ENCODE results near the gene TRIP10. TPM values are rescaled to one million over a fixed set of nuclear protein-coding genes. Genes with fewer than 3 reads are reported as not detected.

TRIP10 gene
- total RNA-seq, 2 donors from 2014 or later = 37.0 to 74.2 TPM

DNA sequence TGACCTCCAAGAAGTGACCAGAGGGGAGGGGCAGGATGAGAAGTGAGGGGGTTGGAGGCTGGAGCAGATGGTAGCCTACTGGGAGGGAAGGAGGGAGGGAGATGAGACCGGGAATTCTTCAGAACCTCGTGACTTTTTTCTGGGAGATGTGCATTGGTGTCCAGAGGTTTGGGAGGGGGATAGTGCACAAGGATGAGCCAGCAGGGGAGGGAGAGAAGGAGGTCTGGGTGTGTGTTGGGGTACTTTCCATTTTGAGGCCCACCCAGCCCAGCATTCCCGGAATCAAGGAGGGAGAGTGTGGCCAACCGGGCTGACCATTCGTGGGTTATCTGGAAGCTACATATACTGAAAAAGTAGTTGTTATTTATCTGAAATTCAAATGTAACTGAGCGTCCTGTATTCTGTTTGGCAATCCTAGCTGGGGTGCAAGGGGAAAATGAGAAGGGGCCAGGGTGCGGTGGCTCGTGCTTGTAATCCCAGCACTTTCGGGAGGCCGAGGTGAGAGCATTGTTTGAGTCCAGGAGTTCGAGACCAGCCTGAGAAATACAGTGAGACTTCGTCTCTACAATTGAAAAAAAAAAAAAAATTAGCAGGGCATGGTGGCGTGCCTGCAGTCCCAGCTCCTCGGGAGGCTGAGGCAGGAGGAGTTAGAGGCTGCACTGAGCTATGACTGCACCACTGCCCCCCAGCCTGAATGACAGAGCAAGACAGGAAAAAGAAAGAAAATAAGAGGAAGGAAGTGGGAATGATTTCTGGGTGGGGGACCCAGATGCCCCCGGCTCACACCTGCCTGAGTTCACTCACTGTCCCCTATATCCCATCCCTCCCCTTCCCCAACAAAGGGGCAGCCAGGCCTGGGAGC lies 14.6 kb upstream of the TRIP10 start:
- TF ChIP-seq POLR2AphosphoS5 (IDR thresholded peaks at IDR 0.05) = no peak
- TF ChIP-seq POLR2A (IDR thresholded peaks at IDR 0.05) = no peak
- TF ChIP-seq, protein P1, sequence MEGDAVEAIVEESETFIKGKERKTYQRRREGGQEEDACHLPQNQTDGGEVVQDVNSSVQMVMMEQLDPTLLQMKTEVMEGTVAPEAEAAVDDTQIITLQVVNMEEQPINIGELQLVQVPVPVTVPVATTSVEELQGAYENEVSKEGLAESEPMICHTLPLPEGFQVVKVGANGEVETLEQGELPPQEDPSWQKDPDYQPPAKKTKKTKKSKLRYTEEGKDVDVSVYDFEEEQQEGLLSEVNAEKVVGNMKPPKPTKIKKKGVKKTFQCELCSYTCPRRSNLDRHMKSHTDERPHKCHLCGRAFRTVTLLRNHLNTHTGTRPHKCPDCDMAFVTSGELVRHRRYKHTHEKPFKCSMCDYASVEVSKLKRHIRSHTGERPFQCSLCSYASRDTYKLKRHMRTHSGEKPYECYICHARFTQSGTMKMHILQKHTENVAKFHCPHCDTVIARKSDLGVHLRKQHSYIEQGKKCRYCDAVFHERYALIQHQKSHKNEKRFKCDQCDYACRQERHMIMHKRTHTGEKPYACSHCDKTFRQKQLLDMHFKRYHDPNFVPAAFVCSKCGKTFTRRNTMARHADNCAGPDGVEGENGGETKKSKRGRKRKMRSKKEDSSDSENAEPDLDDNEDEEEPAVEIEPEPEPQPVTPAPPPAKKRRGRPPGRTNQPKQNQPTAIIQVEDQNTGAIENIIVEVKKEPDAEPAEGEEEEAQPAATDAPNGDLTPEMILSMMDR (IDR thresholded peaks at IDR 0.05) = no peak
- no peak for DNase-seq (ENCODE audit: low spot score)
- no peaks in the 10 kb centered on the region for H3K27me3 ChIP-seq (replicated peaks; ENCODE audit: insufficient read depth)
- no peak overlapping the region for H3K27ac ChIP-seq
- intact Hi-C loops (cut with DNase I) = no loop called here
- no peaks in the 10 kb centered on the region for H3K36me3 ChIP-seq
- no peaks in the 10 kb centered on the region for H3K4me1 ChIP-seq (replicated peaks)
- no peak overlapping the region for H3K4me3 ChIP-seq
- no peaks in the 10 kb centered on the region for H3K9me3 ChIP-seq
- WGBS = 71% methylated on average over 15 of the region's 15 CpGs

DNA sequence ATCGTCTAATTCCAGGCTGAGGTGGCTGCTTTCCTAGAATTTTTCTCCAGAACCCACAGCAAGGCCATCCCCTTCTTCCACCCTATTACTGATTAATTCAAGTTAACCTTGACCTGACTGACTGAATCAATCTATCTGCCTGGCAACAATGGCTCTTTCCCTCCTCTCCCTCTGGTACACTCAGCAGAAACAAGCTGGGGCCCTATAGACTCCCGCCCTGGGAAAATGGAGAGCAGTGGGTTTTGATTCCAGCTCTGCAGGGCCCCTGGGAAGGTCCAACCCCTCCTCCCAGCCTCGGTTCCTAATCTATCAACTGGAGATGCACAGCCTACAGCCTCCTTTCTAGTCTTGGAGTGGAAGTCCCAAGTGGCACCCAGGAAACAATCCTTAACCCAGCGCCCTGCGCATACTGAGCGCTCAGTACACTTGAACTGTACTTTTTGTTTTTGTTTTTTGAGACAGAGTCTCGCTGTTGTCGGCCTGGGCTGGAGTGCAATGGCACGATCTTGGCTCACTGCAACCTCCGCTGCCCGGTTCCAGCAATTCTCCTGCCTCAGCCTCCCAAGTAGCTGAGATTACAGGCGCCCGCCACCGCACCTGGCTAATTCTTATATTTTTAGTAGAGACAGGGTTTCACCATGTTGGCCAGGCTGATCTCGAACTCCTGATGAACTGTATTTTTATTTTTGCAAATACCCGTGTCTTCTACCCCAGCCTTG lies 13.8 kb upstream of the TRIP10 start:
- Histone ChIP-seq H3K4me3 (no peak overlapping the region), H3K27ac (no peak overlapping the region), H3K27me3 (replicated peaks; ENCODE audit: insufficient read depth) (no peaks in the 10 kb centered on the region), H3K36me3 (no peaks in the 10 kb centered on the region), H3K9me3 (no peaks in the 10 kb centered on the region), H3K4me1 (replicated peaks) (no peaks in the 10 kb centered on the region)
- no peak for DNase-seq (ENCODE audit: low spot score)
- 90% methylated on average over 16 of the region's 16 CpGs for WGBS
- intact Hi-C loops (cut with DNase I) = no loop called here
- no peak for TF ChIP-seq POLR2AphosphoS5 (IDR thresholded peaks at IDR 0.05)
- TF ChIP-seq POLR2A (IDR thresholded peaks at IDR 0.05) = no peak
- TF ChIP-seq, protein P1 (IDR thresholded peaks at IDR 0.05) = no peak

DNA sequence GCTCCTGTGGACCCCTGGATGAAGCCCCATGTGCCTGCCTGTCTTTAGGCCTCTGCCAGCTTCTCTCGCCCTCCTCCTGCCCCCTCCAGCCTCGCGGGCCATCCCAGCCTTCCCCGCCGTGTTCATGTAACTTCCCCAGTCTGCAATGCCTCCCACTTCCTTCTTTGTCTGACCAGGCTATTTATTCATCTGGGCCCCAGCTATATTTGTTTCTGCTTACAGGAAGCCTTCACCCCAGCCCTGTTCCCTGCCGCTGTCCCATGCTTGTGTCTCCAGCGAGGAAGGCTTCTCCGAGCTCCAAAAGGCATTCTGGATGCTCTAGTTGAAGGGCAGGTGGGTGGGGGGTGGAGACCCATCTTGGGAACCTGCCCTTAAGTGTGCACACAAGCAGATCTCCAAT lies 11.1 kb upstream of the TRIP10 start:
- Histone ChIP-seq H3K4me1 (replicated peaks) (no peaks in the 10 kb centered on the region), H3K27ac (no peak overlapping the region), H3K9me3 (no peaks in the 10 kb centered on the region), H3K36me3 (peaks cover 0 to 7% of the 10 kb centered on the region in 2 donors), H3K4me3 (no peak overlapping the region), H3K27me3 (replicated peaks; ENCODE audit: insufficient read depth) (no peaks in the 10 kb centered on the region)
- WGBS = 38% methylated on average over 8 of the region's 8 CpGs
- intact Hi-C loops (cut with DNase I) = no loop called here
- no peak for DNase-seq (ENCODE audit: low spot score)
- TF ChIP-seq POLR2A (IDR thresholded peaks at IDR 0.05) (no peak), POLR2AphosphoS5 (IDR thresholded peaks at IDR 0.05) (no peak)
- TF ChIP-seq, protein P1 (IDR thresholded peaks at IDR 0.05) = no peak

DNA sequence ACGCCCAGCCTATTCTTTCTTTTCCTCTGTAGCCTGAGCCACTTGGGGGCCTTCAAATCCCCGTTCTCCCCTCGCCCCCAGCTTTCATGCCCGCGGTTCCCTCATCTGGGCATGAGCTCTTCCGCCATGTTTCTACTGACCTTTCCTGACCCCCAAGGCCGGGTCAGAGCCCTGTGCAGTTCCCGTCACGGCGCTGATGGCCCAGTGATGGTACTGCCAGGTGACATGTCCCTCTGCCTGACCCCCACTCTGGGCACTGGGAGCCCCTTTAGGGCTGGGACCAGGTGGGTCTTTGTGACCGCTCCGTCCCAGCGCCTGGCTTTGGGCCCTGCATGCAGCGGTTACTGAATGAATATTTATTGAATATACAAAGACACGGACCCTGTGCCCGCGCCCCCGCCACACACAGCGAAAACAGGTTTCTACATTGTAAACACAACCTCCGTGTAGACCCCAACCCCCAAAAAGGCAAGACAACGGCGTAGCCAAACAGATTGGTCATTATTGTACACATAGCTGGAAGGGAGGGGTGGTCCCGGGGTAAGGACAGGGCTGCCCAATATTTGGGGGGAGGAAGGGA lies 9.8 kb upstream of the TRIP10 start:
- Histone ChIP-seq H3K27me3 (replicated peaks; ENCODE audit: insufficient read depth) (no peaks in the 10 kb centered on the region), H3K9me3 (no peaks in the 10 kb centered on the region), H3K4me1 (replicated peaks) (no peaks in the 10 kb centered on the region), H3K36me3 (peaks cover 0 to 7% of the 10 kb centered on the region in 2 donors), H3K4me3 (peak overlapping the region; percentile 6 to 32), H3K27ac (peak overlapping the region; percentile 75 to 78)
- DNase-seq (ENCODE audit: low spot score) = no peak
- intact Hi-C loops (cut with DNase I) = loop anchor here (10.0 kb wide), 1 partner anchor 195 kb away; the partner anchor contains the start of gene TNFSF9
- no peak for TF ChIP-seq POLR2A (IDR thresholded peaks at IDR 0.05)
- TF ChIP-seq, protein P1 (IDR thresholded peaks at IDR 0.05) = no peak
- TF ChIP-seq POLR2AphosphoS5 (IDR thresholded peaks at IDR 0.05) = no peak
- 79% methylated on average over 23 of the region's 23 CpGs for WGBS
